HG03571 (cell line): ENCODE measurements around the gene NKD2.

Source experiments
- ATAC-seq: cut with Tn5 transposase; IDR thresholded peaks from one replicate; pipeline ENCODE4 v1.9.1; 2021; ENCODE audit not compliant: unreplicated experiment

NKD2 gene

GRCh38 chr5:978054-978453 is 30.5 kb upstream of the NKD2 start:
- ATAC-seq: no peak

DNA sequence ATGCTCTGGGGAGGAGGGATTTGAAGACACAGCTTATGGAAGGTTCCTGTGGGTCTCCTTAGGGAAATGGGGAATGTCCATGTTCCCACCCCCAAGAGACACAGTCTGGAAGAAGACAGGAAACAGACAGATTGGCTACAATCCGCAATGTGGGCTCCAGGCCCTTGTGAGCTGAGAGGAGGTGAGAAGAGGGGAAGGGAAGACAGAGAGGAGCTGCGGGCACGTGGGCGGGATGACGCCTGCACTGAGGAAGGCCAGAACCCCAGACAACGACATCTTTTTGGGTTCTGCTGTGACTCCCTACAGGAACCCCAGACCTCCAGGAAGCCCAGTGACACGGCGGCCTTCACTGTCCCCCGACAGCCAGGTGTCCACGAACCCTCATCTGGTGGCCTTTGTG is 29.9 kb upstream of the NKD2 start:
- no peak for ATAC-seq

DNA sequence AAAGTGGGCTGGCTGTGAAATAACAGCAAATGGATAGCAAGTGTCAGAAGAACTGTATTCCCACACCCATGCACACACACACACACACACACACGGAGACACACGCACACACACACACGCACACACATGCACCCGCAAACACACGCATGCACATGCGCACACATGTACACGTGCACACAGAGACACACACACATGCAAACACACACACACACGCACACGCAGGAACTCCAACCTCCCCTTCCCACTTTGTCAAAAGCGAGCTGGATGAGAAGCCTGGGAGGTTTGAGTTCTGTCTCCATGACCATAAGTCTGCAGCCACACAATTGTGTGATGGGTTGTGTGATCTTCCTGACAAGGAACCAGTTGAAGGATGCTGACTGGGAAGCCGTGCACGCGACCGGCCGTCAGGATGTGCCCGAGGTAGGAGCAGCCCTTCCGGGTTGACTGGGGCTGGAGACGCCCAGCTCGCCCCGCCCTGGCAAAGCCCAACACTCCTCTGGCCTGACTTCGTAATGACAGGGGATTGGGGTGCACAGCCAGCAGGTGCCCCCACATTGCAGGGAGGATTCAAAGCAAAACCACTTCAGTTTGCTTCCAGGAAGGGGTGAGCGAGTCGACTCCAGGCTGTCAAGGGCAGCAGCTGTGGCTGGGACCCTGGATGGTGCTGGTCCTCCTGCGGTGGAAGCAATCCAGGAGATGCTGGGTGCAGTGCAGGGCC is 29.3 kb upstream of the NKD2 start:
- no peak for ATAC-seq

- ATAC-seq: no peak
These were observed 28.5 kb upstream of the NKD2 start for GRCh38 chr5:980001-980588.

DNA sequence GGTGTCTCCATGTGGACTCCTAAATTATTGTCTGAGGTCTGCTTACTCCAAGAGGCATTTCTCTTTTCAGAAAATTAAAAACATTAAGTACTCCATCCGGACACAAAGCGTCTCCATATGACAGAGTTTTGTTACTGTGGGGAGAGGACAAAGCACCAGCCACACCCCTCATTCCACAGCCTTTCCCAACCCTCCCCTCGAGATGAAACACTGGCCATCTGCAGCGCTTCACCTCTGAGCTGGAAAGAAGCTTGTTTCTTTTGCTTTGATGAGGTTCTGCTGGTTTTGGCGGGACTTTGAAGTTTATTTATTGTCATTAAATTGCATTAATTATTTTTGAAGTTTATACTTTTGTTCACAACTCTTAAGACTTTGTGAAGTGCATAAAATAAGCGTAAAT is 27.6 kb upstream of the NKD2 start:
- no peak for ATAC-seq

DNA sequence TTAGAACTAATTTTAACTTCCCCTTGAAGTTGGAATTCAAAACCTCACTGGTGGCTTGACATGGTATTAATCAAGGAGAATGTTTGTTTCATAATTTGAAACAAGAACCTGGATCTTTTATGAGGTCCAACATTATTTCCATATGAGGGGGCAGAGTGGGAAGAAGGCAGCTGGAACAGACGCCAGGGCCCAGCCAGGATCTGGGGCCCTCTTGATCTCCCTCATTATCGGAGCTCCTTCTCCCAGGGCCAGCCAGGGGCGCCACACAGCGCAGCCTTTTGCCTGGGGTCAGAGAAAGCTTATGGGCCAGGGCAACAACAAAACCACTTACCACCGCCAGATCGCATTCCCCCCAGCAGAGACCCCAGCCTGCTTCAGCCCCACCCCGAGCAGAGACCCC is 27.1 kb upstream of the NKD2 start:
- ATAC-seq: no peak

DNA sequence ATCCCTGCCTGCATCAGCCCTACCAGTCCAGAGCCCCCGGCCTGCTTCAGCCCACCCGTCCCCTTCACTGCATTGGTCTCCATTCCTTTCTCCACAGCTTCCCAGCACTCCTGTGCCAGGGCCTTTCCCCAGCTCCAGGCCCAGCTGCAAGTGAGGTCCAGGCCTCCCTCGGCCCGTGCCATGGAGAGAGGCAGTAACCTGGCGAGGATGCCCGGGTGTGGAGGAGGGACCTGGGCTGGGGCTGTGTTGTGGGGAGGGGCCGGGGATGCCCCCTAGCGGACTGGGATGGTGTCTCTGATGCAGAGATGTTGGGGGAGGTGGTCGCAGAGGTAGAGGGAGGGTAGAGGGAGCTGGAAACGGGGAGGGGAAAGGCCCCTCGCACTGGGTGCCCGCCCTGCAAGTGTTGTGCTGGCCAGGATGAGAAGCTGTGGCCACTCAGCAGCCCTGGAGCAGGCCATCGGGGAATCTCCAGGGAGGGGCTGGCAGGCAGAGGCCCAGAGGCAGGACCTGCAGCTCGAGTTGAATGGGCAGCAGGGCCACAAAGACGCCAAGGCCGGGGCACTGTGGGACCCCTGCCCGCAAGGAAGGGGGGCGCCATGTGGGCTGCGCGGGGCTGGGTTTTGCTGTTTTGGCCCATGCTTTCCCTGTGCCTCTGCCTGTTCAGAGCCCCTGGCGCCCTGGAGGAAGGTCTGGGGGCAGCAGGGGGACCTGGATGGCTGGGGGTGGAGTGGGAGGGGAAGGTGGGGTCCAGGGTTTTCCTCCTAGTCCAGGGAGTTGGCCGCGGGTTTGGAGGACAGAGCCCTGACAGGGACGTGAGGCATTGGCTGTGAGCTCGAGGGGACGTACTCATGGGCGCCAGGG is 26.0 kb upstream of the NKD2 start:
- ATAC-seq: no peak

- no peak for ATAC-seq
These were observed 25.4 kb upstream of the NKD2 start for GRCh38 chr5:983238-983524.

GRCh38 chr5:983568-983967 is 25.0 kb upstream of the NKD2 start:
- ATAC-seq: no peak

DNA sequence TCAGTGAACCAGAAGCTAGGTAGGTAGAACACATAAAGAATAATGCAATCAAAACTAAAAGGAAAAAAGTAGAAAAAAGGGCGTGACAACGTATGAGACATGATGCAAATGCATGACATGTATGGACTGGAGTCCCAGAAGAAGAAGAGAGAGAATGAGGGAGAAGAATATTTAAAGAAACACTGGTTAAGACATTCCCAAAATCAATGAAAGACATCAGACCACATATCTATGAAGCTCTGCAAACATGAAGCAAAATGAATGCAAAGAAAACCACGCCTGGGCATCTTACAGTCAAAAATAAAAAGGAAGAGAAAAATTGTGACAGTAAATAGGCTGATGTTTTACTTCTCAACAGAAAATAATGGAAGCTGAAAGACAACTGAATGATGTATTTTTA is 23.8 kb upstream of the NKD2 start:
- no peak for ATAC-seq

GRCh38 chr5:987761-988160 is 20.8 kb upstream of the NKD2 start:
- ATAC-seq: no peak

- ATAC-seq: no peak
These were observed 20.3 kb upstream of the NKD2 start for GRCh38 chr5:988322-988721.

DNA sequence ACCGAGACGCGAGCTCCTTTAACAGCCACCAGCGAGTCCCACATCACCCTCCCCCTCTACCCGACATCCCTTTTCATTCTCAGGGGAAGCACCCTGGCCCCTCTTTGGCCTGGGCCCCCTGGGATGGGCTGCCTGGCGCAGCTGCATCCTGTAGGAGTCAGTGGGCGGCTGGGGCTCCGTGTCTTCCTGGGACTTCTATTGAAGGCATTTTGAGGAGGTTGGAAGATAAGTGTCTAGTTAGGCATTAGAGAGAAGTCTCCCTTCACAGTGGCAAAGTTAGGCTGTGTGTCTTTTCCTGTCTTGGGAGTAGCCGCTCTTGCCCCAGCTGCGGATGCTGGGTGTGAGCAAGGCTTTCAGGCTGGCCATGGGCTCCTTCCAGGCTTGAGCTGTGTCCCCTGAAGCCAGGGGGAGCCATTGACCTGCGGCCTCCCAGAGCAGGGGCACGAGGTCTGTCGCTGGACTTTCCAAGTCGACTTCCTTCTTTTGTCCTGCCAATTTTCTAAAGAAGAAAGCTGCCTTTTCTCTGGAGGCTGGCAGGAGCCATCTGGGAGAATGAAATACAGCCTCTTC is 18.6 kb upstream of the NKD2 start:
- no peak for ATAC-seq

- no peak for ATAC-seq
These were observed 16.9 kb upstream of the NKD2 start for GRCh38 chr5:991472-992267.

- ATAC-seq: no peak
These were observed 14.4 kb upstream of the NKD2 start for GRCh38 chr5:994272-994607.

DNA sequence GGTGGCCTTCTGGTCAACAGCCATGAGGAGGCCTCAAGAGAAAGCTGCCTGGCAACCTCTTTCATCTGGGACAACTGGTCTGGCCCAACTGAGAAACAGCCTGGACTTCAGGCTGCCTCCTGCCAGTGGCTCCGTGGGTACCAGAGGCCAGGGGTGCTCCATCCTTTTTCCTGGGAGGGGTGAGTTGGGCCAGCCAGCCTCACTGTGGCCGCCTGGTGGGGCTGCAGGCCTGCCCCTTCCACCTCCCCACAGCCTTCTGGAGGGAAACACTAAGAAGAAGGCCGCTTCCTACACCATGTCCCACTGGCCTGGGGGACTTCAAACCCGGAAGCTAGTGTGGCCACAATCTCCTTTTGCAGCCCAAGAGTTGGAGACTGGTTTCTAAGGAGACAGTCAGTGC is 13.8 kb upstream of the NKD2 start:
- no peak for ATAC-seq

GRCh38 chr5:995318-995717 is 13.3 kb upstream of the NKD2 start:
- no peak for ATAC-seq

GRCh38 chr5:997001-997474 is 11.6 kb upstream of the NKD2 start:
- no peak for ATAC-seq

- ATAC-seq: no peak
These were observed 10.9 kb upstream of the NKD2 start for GRCh38 chr5:997711-998110.

- ATAC-seq: no peak
These were observed 10.2 kb upstream of the NKD2 start for GRCh38 chr5:998246-999031.
